ENCODE measurements around the gene SLC25A15.

DNA sequence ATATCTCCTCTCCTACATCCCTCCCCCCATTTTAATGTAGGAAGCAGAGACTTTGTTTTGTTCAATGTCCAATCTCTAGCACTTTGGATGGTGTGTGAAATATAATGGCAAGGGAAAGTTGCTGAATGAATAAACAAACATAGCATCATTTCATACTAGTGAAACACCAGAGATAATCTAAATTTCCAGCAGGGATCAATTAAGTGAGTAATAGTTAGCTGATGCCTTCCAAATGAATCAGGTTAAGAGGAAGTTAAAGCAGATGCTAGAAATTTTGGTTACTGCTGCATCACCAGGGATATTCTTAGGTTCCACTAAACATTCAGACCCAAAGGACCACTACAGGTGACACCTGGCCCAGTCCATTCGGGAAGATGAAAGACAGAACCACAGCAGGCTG is 26.6 kb upstream of the SLC25A15 start:
- no peak for TF ChIP-seq GATA2 (IDR thresholded peaks at IDR 0.05; ENCODE audit: low read depth, low read length)
- no peak for TF ChIP-seq GATA3 (IDR thresholded peaks at IDR 0.05; ENCODE audit: low read depth, low read length)
